GM12878 (cell line): ENCODE results near the gene SPSB3.

Experiments
- CTCF ChIP-seq, 3 experiments: IDR thresholded peaks in 2 of 3; conservative IDR thresholded peaks in 1 of 3; 2 replicates each; pipeline ENCODE4 v1.5.1; 2011; ENCODE audit warnings: low read depth in 3 of 3, low read length in 3 of 3, mild to moderate bottlenecking in 3 of 3, control low read depth in 2 of 3, moderate library complexity in 2 of 3, inconsistent platforms in 1 of 3, mixed read lengths in 1 of 3; ENCODE audit not compliant: control insufficient read depth in 2 of 3, insufficient read depth in 1 of 3; ENCODE audit errors: extremely low read depth in 1 of 3
- HDAC2 ChIP-seq: fragments of 200-600 bp; sonication (generic); IDR thresholded peaks from 2 replicates; pipeline ENCODE4 v1.6.1; 2017
- REST ChIP-seq: IDR thresholded peaks from 2 replicates; pipeline ENCODE4 v1.6.1; 2012; ENCODE audit warnings: mild to moderate bottlenecking, low read depth, low read length
- TF ChIP-seq, protein P1 (sequence below): fragments of 450-650 bp; IDR thresholded peaks from 2 replicates; pipeline ENCODE4 v1.6.1; 2017; ENCODE audit warnings: antibody characterized with exemption, mild to moderate bottlenecking, moderate library complexity

- TF ChIP-seq REST (no peak), CTCF (IDR thresholded peaks at IDR 0.05 in 2 of 3, conservative IDR thresholded peaks at IDR 0.05 in 1 of 3; ENCODE audit: control insufficient read depth in 2 of 3, extremely low read depth in 1 of 3, insufficient read depth in 1 of 3, low read depth in 3 of 3, low read length in 3 of 3) (no peak), HDAC2 (no peak)
- TF ChIP-seq, protein P1, sequence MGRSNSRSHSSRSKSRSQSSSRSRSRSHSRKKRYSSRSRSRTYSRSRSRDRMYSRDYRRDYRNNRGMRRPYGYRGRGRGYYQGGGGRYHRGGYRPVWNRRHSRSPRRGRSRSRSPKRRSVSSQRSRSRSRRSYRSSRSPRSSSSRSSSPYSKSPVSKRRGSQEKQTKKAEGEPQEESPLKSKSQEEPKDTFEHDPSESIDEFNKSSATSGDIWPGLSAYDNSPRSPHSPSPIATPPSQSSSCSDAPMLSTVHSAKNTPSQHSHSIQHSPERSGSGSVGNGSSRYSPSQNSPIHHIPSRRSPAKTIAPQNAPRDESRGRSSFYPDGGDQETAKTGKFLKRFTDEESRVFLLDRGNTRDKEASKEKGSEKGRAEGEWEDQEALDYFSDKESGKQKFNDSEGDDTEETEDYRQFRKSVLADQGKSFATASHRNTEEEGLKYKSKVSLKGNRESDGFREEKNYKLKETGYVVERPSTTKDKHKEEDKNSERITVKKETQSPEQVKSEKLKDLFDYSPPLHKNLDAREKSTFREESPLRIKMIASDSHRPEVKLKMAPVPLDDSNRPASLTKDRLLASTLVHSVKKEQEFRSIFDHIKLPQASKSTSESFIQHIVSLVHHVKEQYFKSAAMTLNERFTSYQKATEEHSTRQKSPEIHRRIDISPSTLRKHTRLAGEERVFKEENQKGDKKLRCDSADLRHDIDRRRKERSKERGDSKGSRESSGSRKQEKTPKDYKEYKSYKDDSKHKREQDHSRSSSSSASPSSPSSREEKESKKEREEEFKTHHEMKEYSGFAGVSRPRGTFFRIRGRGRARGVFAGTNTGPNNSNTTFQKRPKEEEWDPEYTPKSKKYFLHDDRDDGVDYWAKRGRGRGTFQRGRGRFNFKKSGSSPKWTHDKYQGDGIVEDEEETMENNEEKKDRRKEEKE, result no peak
Measured at GRCh38 chr16:1775006-1775845, 7.1 kb downstream of the SPSB3 start.
